SK-N-SH treated with all-trans-retinoic acid at 6 μM for 48 hours (cell line): Measurements from ENCODE around the gene LAMP5.

ENCODE experiments used
- ATAC-seq: fragments of 200-7000 bp; cut with Tn5 transposase; 3 replicates; pipeline ENCODE4 v1.9.1; 2020; ENCODE audit warnings: mild to moderate bottlenecking, moderate library complexity
- ARNTL ChIP-seq: fragments of 450-650 bp; formaldehyde crosslinking; IDR thresholded peaks from 2 replicates; pipeline ENCODE4 v1.5.0; 2020; ENCODE audit warnings: low read depth, mild to moderate bottlenecking, moderate library complexity, borderline replicate concordance
- BACH2 ChIP-seq: fragments of 250-450 bp; sonication (Bioruptor Pico); IDR thresholded peaks from 2 replicates; pipeline ENCODE4 v1.9.0; 2021; ENCODE audit warnings: mild to moderate bottlenecking, borderline replicate concordance
- CSDC2 ChIP-seq: fragments of 250-450 bp; sonication (Bioruptor Pico); IDR thresholded peaks from 2 replicates; pipeline ENCODE4 v1.5.0; 2020; ENCODE audit warnings: mild to moderate bottlenecking, moderate library complexity
- ESRRG ChIP-seq: fragments of 250-450 bp; sonication (Bioruptor Pico); IDR thresholded peaks from 2 replicates; pipeline ENCODE4 v1.6.1; 2021; ENCODE audit warnings: mild to moderate bottlenecking
- ISL1 ChIP-seq: fragments of 250-450 bp; sonication (Bioruptor Pico); IDR thresholded peaks from 2 replicates; pipeline ENCODE4 v2.1.2; 2022; ENCODE audit warnings: mild to moderate bottlenecking, moderate library complexity
- OSR1 ChIP-seq: fragments of 250-450 bp; sonication (Bioruptor Pico); IDR thresholded peaks from 2 replicates; pipeline ENCODE4 v1.8.0; 2022; ENCODE audit warnings: moderate library complexity, mild to moderate bottlenecking, inconsistent platforms
- PPARA ChIP-seq: fragments of 250-450 bp; sonication (Bioruptor Pico); IDR thresholded peaks from 2 replicates; pipeline ENCODE4 v1.5.0; 2020; ENCODE audit warnings: mild to moderate bottlenecking, borderline replicate concordance
- RARB ChIP-seq: fragments of 250-450 bp; sonication (Bioruptor Pico); IDR thresholded peaks from 2 replicates; pipeline ENCODE4 v1.8.0; 2021; ENCODE audit warnings: mild to moderate bottlenecking, moderate library complexity
- SNAI2 ChIP-seq: fragments of 250-450 bp; sonication (Bioruptor Pico); IDR thresholded peaks from 2 replicates; pipeline ENCODE4 v1.5.0; 2020; ENCODE audit warnings: mild to moderate bottlenecking, moderate library complexity
- TOX ChIP-seq: fragments of 250-450 bp; sonication (Bioruptor Pico); IDR thresholded peaks from 2 replicates; pipeline ENCODE4 v1.8.0; 2021; ENCODE audit warnings: mild to moderate bottlenecking, moderate library complexity, borderline replicate concordance
- ZC3H10 ChIP-seq: fragments of 250-450 bp; sonication (Bioruptor Pico); IDR thresholded peaks from 2 replicates; pipeline ENCODE4 v1.5.1; 2021; ENCODE audit warnings: mild to moderate bottlenecking, moderate library complexity
- ZFP3 ChIP-seq: fragments of 250-450 bp; sonication (Bioruptor Pico); IDR thresholded peaks from 2 replicates; pipeline ENCODE4 v1.5.0; 2020; ENCODE audit warnings: mild to moderate bottlenecking, moderate library complexity
- ZFP30 ChIP-seq: fragments of 450-650 bp; formaldehyde crosslinking; IDR thresholded peaks from 2 replicates; pipeline ENCODE4 v1.5.0; 2022; ENCODE audit warnings: mild to moderate bottlenecking, moderate library complexity
- ZNF70 ChIP-seq: fragments of 450-650 bp; formaldehyde crosslinking; IDR thresholded peaks from 2 replicates; pipeline ENCODE4 v1.5.0; 2020; ENCODE audit warnings: mild to moderate bottlenecking, moderate library complexity
- ZNF8 ChIP-seq: fragments of 450-650 bp; formaldehyde crosslinking; IDR thresholded peaks from 2 replicates; pipeline ENCODE4 v1.5.0; 2020; ENCODE audit warnings: mild to moderate bottlenecking, moderate library complexity
- TF ChIP-seq, protein P1 (sequence below): fragments of 250-450 bp; sonication (Bioruptor Pico); IDR thresholded peaks from 2 replicates; pipeline ENCODE4 v1.5.0; 2020; ENCODE audit warnings: mild to moderate bottlenecking, moderate library complexity
- TF ChIP-seq, protein P2 (sequence below): fragments of 250-450 bp; sonication (Bioruptor Pico); IDR thresholded peaks from 2 replicates; pipeline ENCODE4 v1.8.0; 2020; ENCODE audit warnings: mild to moderate bottlenecking, moderate library complexity, borderline replicate concordance
- TF ChIP-seq, protein P3 (sequence below): fragments of 250-450 bp; sonication (Bioruptor Pico); IDR thresholded peaks from 2 replicates; pipeline ENCODE4 v1.5.1; 2021; ENCODE audit warnings: mild to moderate bottlenecking, moderate library complexity
- TF ChIP-seq, protein P4 (sequence below): fragments of 250-450 bp; sonication (Bioruptor Pico); IDR thresholded peaks from 2 replicates; pipeline ENCODE4 v1.8.0; 2021; ENCODE audit warnings: low read depth, mild to moderate bottlenecking, moderate library complexity, borderline replicate concordance
- TF ChIP-seq, protein P5 (sequence below): fragments of 250-450 bp; sonication (Bioruptor Pico); IDR thresholded peaks from 2 replicates; pipeline ENCODE4 v1.5.1; 2020; ENCODE audit warnings: low read depth, mild to moderate bottlenecking, moderate library complexity

The LAMP5 gene

DNA sequence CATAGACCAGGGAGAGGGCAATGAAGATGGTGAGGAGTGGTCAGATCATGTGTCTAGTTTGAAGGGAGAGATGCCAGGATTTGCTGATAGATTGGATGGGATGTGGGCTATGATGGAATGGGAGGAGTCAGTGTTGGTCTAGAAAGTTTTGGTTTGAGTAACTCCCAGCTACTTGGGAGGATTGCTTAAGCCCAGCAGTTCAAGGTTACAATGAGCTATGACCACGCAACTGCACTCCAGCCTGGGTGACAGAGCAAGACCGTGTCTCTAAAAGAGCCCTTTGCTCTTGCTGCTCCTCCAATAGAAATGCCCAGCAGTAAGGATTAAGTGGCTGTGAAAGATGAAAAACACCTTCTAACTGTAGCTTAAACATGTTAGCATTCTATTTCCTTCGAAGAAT, 18.2 kb upstream of the LAMP5 start:
- no peak for ATAC-seq

DNA sequence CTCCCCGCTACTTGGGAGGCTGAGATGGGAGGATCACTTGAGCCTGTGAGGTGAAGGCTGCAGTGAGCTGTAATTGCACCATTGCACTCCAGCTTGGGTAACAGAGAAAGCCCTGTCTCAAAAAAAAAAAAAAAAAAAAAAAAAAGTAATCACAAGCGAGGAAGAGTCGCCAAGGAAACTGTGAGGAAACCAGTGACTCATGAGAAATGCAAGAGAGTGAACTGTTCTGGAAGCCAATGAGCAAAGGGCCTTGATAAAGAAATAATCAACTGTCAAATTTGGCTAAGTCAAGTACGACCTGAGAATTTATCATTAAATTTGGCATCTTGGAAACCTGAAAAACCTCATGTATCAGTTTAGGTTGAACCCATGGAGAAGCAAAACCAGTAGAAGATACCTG, 16.1 kb upstream of the LAMP5 start:
- TF ChIP-seq RARB (CRISPR knock-in tag) = no peak
- no peak for TF ChIP-seq ESRRG (CRISPR knock-in tag)
- no peak for TF ChIP-seq PPARA (CRISPR knock-in tag)
- no peak for TF ChIP-seq TOX (CRISPR knock-in tag)
- no peak for TF ChIP-seq OSR1
- no peak; the same call in 2 of the 3 replicates for ATAC-seq

More for the DNA sequence above, 18.2 kb upstream of the LAMP5 start:
- TF ChIP-seq, protein P1, sequence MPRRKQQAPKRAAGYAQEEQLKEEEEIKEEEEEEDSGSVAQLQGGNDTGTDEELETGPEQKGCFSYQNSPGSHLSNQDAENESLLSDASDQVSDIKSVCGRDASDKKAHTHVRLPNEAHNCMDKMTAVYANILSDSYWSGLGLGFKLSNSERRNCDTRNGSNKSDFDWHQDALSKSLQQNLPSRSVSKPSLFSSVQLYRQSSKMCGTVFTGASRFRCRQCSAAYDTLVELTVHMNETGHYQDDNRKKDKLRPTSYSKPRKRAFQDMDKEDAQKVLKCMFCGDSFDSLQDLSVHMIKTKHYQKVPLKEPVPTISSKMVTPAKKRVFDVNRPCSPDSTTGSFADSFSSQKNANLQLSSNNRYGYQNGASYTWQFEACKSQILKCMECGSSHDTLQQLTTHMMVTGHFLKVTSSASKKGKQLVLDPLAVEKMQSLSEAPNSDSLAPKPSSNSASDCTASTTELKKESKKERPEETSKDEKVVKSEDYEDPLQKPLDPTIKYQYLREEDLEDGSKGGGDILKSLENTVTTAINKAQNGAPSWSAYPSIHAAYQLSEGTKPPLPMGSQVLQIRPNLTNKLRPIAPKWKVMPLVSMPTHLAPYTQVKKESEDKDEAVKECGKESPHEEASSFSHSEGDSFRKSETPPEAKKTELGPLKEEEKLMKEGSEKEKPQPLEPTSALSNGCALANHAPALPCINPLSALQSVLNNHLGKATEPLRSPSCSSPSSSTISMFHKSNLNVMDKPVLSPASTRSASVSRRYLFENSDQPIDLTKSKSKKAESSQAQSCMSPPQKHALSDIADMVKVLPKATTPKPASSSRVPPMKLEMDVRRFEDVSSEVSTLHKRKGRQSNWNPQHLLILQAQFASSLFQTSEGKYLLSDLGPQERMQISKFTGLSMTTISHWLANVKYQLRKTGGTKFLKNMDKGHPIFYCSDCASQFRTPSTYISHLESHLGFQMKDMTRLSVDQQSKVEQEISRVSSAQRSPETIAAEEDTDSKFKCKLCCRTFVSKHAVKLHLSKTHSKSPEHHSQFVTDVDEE (CRISPR knock-in tag) = no peak
- TF ChIP-seq ARNTL (CRISPR knock-in tag) (no peak), TOX (CRISPR knock-in tag) (no peak), ZNF70 (CRISPR knock-in tag) (no peak), ZFP30 (CRISPR knock-in tag) (no peak), ESRRG (CRISPR knock-in tag) (no peak), OSR1 (no peak), ZFP3 (CRISPR knock-in tag) (no peak), ISL1 (CRISPR knock-in tag) (no peak), CSDC2 (CRISPR knock-in tag) (no peak), SNAI2 (CRISPR knock-in tag) (no peak), RARB (CRISPR knock-in tag) (no peak), PPARA (CRISPR knock-in tag) (no peak), ZC3H10 (no peak)
- TF ChIP-seq, protein P2, sequence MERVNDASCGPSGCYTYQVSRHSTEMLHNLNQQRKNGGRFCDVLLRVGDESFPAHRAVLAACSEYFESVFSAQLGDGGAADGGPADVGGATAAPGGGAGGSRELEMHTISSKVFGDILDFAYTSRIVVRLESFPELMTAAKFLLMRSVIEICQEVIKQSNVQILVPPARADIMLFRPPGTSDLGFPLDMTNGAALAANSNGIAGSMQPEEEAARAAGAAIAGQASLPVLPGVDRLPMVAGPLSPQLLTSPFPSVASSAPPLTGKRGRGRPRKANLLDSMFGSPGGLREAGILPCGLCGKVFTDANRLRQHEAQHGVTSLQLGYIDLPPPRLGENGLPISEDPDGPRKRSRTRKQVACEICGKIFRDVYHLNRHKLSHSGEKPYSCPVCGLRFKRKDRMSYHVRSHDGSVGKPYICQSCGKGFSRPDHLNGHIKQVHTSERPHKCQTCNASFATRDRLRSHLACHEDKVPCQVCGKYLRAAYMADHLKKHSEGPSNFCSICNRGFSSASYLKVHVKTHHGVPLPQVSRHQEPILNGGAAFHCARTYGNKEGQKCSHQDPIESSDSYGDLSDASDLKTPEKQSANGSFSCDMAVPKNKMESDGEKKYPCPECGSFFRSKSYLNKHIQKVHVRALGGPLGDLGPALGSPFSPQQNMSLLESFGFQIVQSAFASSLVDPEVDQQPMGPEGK (CRISPR knock-in tag) = no peak
- TF ChIP-seq, protein P3, sequence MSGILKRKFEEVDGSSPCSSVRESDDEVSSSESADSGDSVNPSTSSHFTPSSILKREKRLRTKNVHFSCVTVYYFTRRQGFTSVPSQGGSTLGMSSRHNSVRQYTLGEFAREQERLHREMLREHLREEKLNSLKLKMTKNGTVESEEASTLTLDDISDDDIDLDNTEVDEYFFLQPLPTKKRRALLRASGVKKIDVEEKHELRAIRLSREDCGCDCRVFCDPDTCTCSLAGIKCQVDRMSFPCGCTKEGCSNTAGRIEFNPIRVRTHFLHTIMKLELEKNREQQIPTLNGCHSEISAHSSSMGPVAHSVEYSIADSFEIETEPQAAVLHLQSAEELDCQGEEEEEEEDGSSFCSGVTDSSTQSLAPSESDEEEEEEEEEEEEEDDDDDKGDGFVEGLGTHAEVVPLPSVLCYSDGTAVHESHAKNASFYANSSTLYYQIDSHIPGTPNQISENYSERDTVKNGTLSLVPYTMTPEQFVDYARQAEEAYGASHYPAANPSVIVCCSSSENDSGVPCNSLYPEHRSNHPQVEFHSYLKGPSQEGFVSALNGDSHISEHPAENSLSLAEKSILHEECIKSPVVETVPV (CRISPR knock-in tag) = no peak
- TF ChIP-seq, protein P4, sequence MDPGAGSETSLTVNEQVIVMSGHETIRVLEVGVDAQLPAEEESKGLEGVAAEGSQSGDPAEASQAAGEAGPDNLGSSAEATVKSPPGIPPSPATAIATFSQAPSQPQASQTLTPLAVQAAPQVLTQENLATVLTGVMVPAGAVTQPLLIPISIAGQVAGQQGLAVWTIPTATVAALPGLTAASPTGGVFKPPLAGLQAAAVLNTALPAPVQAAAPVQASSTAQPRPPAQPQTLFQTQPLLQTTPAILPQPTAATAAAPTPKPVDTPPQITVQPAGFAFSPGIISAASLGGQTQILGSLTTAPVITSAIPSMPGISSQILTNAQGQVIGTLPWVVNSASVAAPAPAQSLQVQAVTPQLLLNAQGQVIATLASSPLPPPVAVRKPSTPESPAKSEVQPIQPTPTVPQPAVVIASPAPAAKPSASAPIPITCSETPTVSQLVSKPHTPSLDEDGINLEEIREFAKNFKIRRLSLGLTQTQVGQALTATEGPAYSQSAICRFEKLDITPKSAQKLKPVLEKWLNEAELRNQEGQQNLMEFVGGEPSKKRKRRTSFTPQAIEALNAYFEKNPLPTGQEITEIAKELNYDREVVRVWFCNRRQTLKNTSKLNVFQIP (CRISPR knock-in tag) = no peak
- TF ChIP-seq, protein P5, sequence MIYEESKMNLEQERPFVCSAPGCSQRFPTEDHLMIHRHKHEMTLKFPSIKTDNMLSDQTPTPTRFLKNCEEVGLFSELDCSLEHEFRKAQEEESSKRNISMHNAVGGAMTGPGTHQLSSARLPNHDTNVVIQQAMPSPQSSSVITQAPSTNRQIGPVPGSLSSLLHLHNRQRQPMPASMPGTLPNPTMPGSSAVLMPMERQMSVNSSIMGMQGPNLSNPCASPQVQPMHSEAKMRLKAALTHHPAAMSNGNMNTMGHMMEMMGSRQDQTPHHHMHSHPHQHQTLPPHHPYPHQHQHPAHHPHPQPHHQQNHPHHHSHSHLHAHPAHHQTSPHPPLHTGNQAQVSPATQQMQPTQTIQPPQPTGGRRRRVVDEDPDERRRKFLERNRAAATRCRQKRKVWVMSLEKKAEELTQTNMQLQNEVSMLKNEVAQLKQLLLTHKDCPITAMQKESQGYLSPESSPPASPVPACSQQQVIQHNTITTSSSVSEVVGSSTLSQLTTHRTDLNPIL (CRISPR knock-in tag) = no peak

DNA sequence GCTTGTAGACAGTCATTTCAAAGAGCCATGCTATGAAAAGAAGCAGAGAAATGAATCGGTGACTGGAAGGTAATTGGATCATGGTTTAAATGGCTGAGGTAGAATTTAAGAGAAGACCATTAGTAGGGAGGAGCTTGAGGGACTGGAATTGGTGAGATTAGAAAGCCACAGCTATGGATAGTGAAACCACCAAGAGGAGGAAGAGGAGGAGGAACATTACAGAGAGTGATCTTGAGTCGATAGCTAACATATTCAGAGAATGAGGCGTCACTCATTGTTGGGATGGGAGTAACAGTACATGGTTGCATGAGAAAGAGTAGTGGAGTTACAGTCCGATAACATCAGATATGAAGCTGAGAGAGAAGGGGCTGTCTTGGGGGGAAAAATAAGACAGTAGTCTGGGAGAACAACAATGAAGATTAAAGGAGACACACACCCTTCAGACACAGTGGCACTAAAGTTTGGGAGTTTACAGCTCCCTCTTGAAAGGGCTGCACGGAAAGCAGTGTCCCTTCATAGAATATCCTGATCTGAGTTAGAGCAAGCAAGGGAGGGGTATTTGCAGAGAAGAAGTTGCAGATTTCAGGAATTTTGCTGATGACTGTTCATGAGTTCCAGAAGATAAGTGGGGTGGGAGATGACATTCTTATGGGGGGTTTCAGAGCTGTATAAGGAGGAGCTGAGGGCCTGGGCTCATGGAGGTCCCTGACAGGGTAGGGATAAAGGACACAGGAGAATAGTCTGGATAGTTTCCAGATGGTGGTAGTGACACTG, 15.1 kb upstream of the LAMP5 start:
- TF ChIP-seq ISL1 (CRISPR knock-in tag) = no peak
- no peak for TF ChIP-seq ZNF8 (CRISPR knock-in tag)
- no peak for TF ChIP-seq BACH2 (CRISPR knock-in tag)
- no peak for TF ChIP-seq RARB (CRISPR knock-in tag)
- no peak for ATAC-seq
